GM12864 (cell line): ENCODE data around the gene SENP6.
"Not testable (repeated sequence)": the region's sequence is repeated elsewhere in the genome, so short reads cannot be mapped to it uniquely, and the experiment has no call there.

Experiments used
- DNase-seq: peaks from one replicate; pipeline ENCODE4 v3.0.0-alpha.2; 2011; ENCODE audit warnings: low read depth
- H3K4me3 ChIP-seq: 2 replicates; pipeline ENCODE4 v1.5.1; 2011; ENCODE audit warnings: mild to moderate bottlenecking, low read depth, low read length, control low read depth
- TF ChIP-seq, protein P1 (sequence below): IDR thresholded peaks from 2 replicates; pipeline ENCODE4 v1.5.1; 2011; ENCODE audit warnings: low read depth, mild to moderate bottlenecking, moderate library complexity, low read length, control low read depth, inconsistent platforms; ENCODE audit errors: missing control alignments

SENP6 gene

GRCh38 chr6:75624335-75624734 lies 22.7 kb downstream of the SENP6 start:
- TF ChIP-seq, protein P1, sequence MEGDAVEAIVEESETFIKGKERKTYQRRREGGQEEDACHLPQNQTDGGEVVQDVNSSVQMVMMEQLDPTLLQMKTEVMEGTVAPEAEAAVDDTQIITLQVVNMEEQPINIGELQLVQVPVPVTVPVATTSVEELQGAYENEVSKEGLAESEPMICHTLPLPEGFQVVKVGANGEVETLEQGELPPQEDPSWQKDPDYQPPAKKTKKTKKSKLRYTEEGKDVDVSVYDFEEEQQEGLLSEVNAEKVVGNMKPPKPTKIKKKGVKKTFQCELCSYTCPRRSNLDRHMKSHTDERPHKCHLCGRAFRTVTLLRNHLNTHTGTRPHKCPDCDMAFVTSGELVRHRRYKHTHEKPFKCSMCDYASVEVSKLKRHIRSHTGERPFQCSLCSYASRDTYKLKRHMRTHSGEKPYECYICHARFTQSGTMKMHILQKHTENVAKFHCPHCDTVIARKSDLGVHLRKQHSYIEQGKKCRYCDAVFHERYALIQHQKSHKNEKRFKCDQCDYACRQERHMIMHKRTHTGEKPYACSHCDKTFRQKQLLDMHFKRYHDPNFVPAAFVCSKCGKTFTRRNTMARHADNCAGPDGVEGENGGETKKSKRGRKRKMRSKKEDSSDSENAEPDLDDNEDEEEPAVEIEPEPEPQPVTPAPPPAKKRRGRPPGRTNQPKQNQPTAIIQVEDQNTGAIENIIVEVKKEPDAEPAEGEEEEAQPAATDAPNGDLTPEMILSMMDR: no peak
- no peak overlapping the region for H3K4me3 ChIP-seq
- no peak for DNase-seq

- DNase-seq: no peak
- TF ChIP-seq, protein P1: no peak
- H3K4me3 ChIP-seq: no peak overlapping the region
These were observed 23.3 kb downstream of the SENP6 start for GRCh38 chr6:75624988-75625387.

DNA sequence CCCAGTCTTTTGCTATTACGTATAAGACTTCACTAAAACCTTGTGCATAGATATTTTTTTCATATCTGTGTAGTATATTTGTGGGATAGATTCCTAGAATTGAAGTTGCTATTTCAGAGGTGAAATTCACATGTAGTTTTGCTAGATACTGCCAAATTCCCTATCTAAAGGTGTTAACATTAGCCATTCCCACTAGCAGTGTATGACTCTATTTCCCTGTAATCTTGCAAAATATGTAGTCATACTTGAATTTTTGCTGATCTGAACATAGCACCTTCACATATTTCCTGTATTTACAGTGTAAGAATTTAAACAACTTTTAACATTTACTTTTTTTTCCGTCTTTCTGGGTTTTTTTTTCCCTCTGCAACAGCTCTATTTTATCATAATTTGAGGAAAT lies 24.9 kb downstream of the SENP6 start:
- TF ChIP-seq, protein P1: no peak
- no peak for DNase-seq
- no peak overlapping the region for H3K4me3 ChIP-seq

- not testable (repeated sequence) for DNase-seq, H3K4me3 ChIP-seq
These were observed 26.0 kb downstream of the SENP6 start for GRCh38 chr6:75627708-75628107.

- no peak for DNase-seq
- no peak overlapping the region for H3K4me3 ChIP-seq
- TF ChIP-seq, protein P1: no peak
These were observed 30.4 kb downstream of the SENP6 start for GRCh38 chr6:75631859-75632635.

- TF ChIP-seq, protein P1: no peak
- no peak for DNase-seq
- no peak overlapping the region for H3K4me3 ChIP-seq
These were observed 31.4 kb downstream of the SENP6 start for GRCh38 chr6:75633045-75633444.

DNA sequence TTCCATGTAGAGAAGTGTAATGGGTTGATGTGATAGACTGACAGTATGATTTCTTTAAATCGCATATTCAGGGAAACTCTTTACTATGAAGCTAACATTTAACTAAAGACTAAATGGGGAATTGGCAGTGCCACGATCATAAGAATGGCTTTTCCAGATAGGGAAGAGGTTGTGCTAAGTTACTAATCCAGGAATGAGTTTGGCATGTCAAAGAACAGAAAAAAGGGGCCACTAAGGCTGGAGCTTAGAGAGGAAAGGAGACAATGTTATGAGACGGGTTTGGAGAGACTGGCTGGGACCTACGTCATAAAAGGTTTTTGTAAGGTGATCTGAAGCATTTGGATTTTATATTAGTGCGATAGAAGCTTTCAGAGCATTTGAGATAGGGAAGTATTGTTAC lies 40.6 kb downstream of the SENP6 start:
- no peak overlapping the region for H3K4me3 ChIP-seq
- TF ChIP-seq, protein P1: no peak
- DNase-seq: no peak
